Measurements from ENCODE around the gene ATP8B4. TPM values are rescaled to one million over a fixed set of nuclear protein-coding genes. Genes with fewer than 3 reads are reported as not detected.

ATP8B4 gene
- total and polyA plus RNA-seq, 10 of the 15 experiments (the other 5 are each of a cell fraction or from before 2014, with no cell fraction given) = 0.02 to 0.94 (median 0.19) TPM

DNA sequence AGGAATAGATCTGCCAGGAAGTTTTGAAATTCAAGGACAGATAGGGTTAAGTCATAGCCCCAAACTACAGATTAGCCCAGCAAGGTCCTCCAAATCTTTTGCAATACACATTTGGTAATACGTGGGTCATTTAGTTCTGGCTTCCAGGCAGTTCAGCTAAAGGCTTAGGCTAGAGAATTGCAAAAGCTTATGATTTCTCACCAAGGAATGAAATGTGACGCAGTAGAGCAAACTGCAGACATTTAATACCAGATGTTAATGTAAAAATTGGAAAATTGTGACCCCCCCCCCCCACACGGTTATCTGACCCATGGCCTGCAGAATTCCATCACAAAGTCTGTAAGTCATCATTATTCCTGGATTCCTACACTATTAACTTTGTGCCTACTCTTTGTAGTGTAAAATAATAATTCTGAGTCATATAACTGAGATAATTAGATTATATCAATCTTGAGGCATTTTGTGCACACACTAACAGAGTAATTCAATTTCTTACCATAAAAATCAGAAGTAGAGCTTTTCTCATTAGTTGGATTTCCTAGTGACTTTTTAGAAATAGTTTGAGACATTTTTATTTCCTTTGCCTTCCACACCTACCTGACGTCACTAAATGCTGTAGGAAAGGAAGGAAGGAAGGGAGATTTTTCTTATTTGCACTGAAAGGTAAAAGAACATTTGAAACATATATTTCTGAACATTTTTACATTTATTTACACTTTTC, 263.0 kb downstream of the ATP8B4 start (continued):
- TF ChIP-seq, protein P1, sequence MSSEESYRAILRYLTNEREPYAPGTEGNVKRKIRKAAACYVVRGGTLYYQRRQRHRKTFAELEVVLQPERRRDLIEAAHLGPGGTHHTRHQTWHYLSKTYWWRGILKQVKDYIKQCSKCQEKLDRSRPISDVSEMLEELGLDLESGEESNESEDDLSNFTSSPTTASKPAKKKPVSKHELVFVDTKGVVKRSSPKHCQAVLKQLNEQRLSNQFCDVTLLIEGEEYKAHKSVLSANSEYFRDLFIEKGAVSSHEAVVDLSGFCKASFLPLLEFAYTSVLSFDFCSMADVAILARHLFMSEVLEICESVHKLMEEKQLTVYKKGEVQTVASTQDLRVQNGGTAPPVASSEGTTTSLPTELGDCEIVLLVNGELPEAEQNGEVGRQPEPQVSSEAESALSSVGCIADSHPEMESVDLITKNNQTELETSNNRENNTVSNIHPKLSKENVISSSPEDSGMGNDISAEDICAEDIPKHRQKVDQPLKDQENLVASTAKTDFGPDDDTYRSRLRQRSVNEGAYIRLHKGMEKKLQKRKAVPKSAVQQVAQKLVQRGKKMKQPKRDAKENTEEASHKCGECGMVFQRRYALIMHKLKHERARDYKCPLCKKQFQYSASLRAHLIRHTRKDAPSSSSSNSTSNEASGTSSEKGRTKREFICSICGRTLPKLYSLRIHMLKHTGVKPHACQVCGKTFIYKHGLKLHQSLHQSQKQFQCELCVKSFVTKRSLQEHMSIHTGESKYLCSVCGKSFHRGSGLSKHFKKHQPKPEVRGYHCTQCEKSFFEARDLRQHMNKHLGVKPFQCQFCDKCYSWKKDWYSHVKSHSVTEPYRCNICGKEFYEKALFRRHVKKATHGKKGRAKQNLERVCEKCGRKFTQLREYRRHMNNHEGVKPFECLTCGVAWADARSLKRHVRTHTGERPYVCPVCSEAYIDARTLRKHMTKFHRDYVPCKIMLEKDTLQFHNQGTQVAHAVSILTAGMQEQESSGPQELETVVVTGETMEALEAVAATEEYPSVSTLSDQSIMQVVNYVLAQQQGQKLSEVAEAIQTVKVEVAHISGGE (CRISPR knock-in tag; IDR thresholded peaks at IDR 0.05) = no peak
- TF ChIP-seq IKZF2 (IDR thresholded peaks at IDR 0.05) (no peak), RAD21 (IDR thresholded peaks at IDR 0.05; ENCODE audit: insufficient read depth, low read depth, low read length) (no peak), RFX5 (IDR thresholded peaks at IDR 0.05; ENCODE audit: low read depth, low read length) (no peak), KAT2A (conservative IDR thresholded peaks at IDR 0.05; ENCODE audit: control insufficient read depth, low read depth, low read length) (no peak)

DNA sequence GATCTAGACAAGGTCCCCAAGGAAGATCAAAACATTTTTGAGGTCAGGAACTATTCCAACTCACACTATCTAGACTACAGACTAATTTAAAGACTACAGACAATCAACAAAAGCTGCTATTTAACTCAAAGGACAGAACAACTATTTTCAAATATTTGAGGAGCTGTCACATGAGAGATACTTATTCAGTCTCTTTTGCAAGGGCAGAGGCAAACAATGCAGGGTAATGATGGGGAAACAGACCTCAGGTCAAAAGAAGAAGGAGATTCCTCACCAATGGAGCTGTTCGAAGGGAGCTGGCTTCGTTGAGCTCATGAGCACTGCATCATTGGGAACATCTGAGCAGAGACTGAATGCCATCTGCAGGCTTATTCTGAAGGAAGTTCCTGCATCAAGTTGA, 266.3 kb downstream of the ATP8B4 start:
- no peak overlapping the region for H3K9ac ChIP-seq (ENCODE audit: control insufficient read depth, insufficient read depth, low read length)
- intact Hi-C loops (cut with micrococcal nuclease; ENCODE audit: unreplicated experiment) (no loop called here), in situ Hi-C loops (cut with MboI) (no loop called here)
- RAD21 ChIA-PET (ENCODE audit: unreplicated experiment) = no interaction called here
- ATAC-seq (no peak), FAIRE-seq (no peak), DNase-seq (ENCODE audit: low read depth, low spot score) (no peak)
- no peaks in the 10 kb centered on the region for H3K36me3 ChIP-seq (ENCODE audit: control insufficient read depth in 2 of 2, insufficient read depth in 2 of 2, low read length in 1 of 2)
- BruUV-seq (replicated peaks) = no TSS peak
- CTCF ChIA-PET = interaction anchor here (0.6 kb wide), 1 partner anchor 63 kb away, joined by 3 read pairs; no protein-coding TSS in a partner anchor
- no peaks in the 10 kb centered on the region for H3K79me2 ChIP-seq (ENCODE audit: control insufficient read depth, insufficient read depth, low read length)
- POLR2A ChIA-PET = no interaction called here
- no peak overlapping the region for H3K4me2 ChIP-seq (ENCODE audit: control insufficient read depth, insufficient read depth)
- no peak overlapping the region for H3K4me3 ChIP-seq
- no peak overlapping the region for H2AFZ ChIP-seq (ENCODE audit: control insufficient read depth, low read depth, low read length)
- H3K4me1 ChIP-seq (ENCODE audit: control insufficient read depth, insufficient read depth, low read length) = no peaks in the 10 kb centered on the region
- no peaks in the 10 kb centered on the region for H3K27me3 ChIP-seq (replicated peaks in 1 of 2; ENCODE audit: control insufficient read depth in 2 of 2, insufficient read depth in 2 of 2, low read length in 1 of 2)
- H3K27ac ChIP-seq (ENCODE audit: control insufficient read depth, insufficient read depth) = no peak overlapping the region
- WGBS (ENCODE audit: insufficient coverage, insufficient replicate concordance, low lambda C conversion rate, missing lambda C conversion rate) = 22% methylated on average over 2 of the region's 2 CpGs
- no peaks in the 10 kb centered on the region for H4K20me1 ChIP-seq (ENCODE audit: control insufficient read depth, insufficient read depth)
- H3K9me3 ChIP-seq (replicated peaks; ENCODE audit: control insufficient read depth, insufficient read depth, low read length) = no peaks in the 10 kb centered on the region
- SMC1A ChIA-PET (ENCODE audit: uncharacterized antibody, unreplicated experiment) = no interaction called here
- no peak for TF ChIP-seq STAT3 (IDR thresholded peaks at IDR 0.05; ENCODE audit: low read depth, low read length)
- TF ChIP-seq, protein P2, sequence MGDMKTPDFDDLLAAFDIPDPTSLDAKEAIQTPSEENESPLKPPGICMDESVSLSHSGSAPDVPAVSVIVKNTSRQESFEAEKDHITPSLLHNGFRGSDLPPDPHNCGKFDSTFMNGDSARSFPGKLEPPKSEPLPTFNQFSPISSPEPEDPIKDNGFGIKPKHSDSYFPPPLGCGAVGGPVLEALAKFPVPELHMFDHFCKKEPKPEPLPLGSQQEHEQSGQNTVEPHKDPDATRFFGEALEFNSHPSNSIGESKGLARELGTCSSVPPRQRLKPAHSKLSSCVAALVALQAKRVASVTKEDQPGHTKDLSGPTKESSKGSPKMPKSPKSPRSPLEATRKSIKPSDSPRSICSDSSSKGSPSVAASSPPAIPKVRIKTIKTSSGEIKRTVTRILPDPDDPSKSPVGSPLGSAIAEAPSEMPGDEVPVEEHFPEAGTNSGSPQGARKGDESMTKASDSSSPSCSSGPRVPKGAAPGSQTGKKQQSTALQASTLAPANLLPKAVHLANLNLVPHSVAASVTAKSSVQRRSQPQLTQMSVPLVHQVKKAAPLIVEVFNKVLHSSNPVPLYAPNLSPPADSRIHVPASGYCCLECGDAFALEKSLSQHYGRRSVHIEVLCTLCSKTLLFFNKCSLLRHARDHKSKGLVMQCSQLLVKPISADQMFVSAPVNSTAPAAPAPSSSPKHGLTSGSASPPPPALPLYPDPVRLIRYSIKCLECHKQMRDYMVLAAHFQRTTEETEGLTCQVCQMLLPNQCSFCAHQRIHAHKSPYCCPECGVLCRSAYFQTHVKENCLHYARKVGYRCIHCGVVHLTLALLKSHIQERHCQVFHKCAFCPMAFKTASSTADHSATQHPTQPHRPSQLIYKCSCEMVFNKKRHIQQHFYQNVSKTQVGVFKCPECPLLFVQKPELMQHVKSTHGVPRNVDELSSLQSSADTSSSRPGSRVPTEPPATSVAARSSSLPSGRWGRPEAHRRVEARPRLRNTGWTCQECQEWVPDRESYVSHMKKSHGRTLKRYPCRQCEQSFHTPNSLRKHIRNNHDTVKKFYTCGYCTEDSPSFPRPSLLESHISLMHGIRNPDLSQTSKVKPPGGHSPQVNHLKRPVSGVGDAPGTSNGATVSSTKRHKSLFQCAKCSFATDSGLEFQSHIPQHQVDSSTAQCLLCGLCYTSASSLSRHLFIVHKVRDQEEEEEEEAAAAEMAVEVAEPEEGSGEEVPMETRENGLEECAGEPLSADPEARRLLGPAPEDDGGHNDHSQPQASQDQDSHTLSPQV (IDR thresholded peaks at IDR 0.05) = no peak
- no peak for TF ChIP-seq TBL1XR1 (IDR thresholded peaks at IDR 0.05; ENCODE audit: low read depth, low read length)
- TF ChIP-seq, protein P3, sequence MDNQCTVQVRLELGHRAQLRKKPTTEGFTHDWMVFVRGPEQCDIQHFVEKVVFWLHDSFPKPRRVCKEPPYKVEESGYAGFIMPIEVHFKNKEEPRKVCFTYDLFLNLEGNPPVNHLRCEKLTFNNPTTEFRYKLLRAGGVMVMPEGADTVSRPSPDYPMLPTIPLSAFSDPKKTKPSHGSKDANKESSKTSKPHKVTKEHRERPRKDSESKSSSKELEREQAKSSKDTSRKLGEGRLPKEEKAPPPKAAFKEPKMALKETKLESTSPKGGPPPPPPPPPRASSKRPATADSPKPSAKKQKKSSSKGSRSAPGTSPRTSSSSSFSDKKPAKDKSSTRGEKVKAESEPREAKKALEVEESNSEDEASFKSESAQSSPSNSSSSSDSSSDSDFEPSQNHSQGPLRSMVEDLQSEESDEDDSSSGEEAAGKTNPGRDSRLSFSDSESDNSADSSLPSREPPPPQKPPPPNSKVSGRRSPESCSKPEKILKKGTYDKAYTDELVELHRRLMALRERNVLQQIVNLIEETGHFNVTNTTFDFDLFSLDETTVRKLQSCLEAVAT (IDR thresholded peaks at IDR 0.05) = no peak
- no peak for TF ChIP-seq CBX5 (IDR thresholded peaks at IDR 0.05; ENCODE audit: low read depth)

Data from GM12878 (cell line).